C4-2B (cell line): ENCODE measurements around the gene SYCE3.
"Not testable (repeated sequence)": the region's sequence is repeated elsewhere in the genome, so short reads cannot be mapped to it uniquely, and the experiment has no call there.

Source experiments
- H3K27ac ChIP-seq: fragments of 450-650 bp; 2 replicates; pipeline ENCODE4 v1.5.1; 2017
- CTCF ChIP-seq: fragments of 450-650 bp; conservative IDR thresholded peaks from 2 replicates; pipeline ENCODE4 v1.5.1; 2017; ENCODE audit warnings: mild to moderate bottlenecking
- ZFX ChIP-seq: fragments of 450-650 bp; IDR thresholded peaks from 2 replicates; pipeline ENCODE4 v1.6.1; 2017

SYCE3 gene

DNA sequence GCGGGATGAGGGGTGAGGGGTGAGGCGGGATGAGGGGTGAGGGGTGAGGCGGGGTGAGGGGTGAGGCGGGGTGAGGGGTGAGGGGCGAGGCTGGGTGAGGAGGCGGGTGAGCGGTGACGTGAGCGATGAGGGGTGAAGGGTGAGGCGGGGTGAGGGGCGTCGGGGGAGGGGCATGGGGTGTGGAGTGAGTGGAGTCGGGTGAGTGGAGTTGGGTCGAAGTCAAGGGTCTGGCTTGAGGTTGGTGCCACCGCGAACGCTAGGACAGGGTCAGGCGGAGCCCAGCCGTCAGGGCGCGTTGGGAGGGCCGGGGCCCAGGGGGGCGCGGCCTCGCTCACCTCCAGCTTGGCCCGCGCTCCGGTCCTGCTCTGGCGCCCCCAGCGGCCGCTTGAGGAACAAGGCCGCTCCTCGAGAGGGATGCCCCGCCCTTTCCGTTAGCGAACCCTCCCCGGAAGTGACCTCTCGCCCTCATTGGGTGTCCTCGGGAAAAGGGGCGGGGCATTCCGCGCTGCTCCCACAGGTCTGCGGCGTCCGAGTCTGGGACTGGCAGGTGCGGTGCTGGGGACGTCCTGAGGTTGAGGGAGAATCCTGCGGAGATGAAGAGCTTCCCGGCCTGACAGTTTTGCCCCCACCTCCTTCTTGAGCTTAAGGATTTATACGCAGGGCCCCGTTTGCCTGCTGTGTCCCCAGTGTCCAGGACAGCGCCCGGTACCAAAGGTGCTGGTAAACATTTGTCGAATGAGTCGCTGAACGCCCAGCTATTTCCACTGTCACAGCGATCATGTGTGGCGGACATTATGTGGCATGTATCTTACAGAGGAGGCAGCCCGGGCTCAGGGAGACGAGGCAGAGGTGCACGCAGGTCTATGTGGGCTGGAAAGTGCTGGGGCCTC is at the start of gene SYCE3:
SYCE3 (minus strand) TSS at position 397 of the 890 bp plus-strand sequence. CDS start 6,514 bp downstream, outside the sequence.
- no peak for TF ChIP-seq ZFX
- peak; percentile 94 for TF ChIP-seq CTCF
- H3K27ac ChIP-seq, result peak within 1 kb of the TSS; percentile 50

DNA sequence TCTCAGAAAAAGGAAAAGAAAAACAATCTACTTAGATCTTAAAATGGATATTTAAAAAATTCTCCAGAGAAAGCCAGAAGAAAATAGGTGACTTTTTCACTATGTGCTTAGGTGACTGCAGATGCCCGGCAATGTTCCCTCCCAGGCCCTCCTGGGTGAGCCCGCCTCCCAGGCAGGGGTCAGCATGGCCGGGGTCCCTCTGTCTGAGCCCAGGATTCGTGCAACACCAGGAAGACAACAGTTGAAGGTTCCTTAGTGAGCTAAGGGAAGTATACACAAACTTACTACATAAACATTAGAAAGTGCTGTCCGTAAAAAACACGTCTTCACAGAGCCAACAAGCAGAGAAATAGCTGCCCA is 49.4 kb upstream of the SYCE3 start:
- H3K27ac ChIP-seq, result no peak overlapping the region; the same call in 1 of the 2 replicates

GRCh38 chr22:50611341-50612060 is 48.8 kb upstream of the SYCE3 start:
- no peak overlapping the region for H3K27ac ChIP-seq
- no peak for TF ChIP-seq ZFX

More for the DNA sequence above, 49.4 kb upstream of the SYCE3 start:
- TF ChIP-seq CTCF (no peak), ZFX (no peak)

DNA sequence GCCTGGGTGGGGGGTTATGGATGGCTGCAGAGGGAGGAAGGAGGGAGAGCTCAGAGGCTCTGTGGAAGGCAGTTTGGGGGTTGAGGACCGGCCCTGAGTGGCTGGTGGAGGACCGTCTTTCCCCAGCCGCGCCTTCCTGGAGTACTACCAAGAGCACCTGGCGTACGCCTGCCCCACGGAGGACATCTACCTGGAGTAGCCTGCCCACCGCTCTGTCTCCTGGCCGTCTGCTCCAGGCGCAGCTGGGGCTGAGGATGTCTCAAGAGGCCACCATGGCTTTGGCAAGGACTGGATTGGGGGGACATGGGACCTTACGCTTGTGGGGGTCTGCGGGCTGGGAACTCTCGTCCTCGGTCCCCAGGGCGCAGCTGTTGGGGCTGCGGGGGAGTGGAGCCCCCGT is 47.9 kb upstream of the SYCE3 start:
- no peak overlapping the region for H3K27ac ChIP-seq
- TF ChIP-seq ZFX (no peak), CTCF (no peak)

DNA sequence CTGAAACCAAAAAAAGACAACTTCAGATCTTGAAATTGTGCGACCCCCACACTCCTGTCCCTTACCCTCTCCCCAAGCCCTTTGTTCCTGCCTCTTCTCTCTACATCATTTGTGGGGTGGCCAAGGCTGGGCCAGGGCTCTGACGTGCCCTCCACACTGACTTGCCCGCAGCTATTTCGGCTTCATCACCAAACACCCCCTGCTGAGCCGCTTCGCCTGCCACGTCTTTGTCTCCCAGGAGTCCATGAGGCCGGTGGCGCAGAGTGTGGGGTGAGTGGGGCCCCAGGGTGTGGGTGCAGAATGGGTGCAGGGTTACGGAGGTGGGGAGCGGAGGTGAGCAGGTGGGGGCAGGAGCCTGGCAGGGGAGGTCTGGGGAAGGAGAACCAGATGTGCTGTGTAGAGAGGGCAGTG is 47.3 kb upstream of the SYCE3 start:
- no peak overlapping the region for H3K27ac ChIP-seq
- TF ChIP-seq ZFX (no peak), CTCF (no peak)

GRCh38 chr22:50609599-50609998 is 46.9 kb upstream of the SYCE3 start:
- TF ChIP-seq CTCF, result no peak
- no peak for TF ChIP-seq ZFX
- H3K27ac ChIP-seq, result no peak overlapping the region

DNA sequence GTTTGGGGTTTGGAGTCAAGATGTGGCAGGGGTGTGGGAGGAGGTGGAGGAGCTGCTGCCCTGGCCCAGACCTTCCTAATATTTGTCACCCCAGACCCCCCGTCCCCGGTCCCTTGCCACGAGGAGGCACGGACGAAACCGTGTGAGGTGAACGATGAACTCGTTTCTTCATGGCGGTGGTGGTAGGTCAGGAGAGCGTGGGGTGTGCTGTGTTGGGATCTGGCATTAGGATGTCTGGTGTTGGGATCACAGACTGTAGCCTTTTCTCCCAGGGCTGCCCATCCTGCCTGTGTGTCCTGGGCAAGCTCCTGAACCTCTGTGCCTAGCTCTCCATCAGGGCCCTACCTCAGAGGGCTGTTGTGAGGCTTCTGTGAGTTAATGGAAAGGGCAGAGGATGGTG is 46.3 kb upstream of the SYCE3 start:
- H3K27ac ChIP-seq, result no peak overlapping the region
- TF ChIP-seq ZFX, result no peak

DNA sequence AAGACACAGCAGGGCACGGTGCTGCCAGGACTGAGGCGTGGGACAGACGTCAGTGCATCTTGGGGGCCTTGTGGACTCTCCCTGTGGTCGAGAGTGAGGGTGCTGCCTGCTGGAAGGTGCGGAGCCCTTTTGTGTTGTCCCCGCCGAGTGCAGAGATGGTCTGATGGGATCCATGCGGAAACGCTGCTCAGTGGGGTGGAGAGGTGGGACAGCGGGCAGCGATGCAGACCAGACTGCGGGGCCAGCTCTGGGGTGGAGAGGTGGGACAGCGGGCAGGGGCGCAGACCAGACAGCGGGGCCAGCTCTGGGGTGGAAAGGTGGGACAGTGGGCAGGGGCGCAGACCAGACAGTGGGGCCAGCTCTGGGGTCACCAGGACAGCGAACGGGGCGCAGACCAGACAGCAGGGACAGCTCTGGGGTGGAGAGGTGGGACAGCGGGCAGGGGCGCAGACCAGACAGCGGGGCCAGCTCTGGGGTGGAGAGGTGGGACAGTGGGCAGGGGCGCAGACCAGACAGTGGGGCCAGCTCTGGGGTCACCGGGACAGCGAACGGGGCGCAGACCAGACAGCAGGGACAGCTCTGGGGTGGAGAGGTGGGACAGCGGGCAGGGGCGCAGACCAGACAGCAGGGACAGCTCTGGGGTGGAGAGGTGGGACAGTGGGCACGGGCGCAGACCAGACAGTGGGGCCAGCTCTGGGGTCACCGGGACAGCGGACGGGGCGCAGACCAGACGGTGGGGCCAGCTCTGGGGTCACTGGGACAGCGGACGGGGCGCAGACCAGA is 45.5 kb upstream of the SYCE3 start:
- H3K27ac ChIP-seq, result not testable (repeated sequence)
